Osteoblast (primary cell): ENCODE results near the gene TMEM176B. TPM values are rescaled to one million over a fixed set of nuclear protein-coding genes. Genes with fewer than 3 reads are reported as not detected.

Source experiments
- DNase-seq: peaks from one replicate; pipeline ENCODE4 v3.0.0; 2011; ENCODE audit warnings: low spot score, mixed read lengths; ENCODE audit not compliant: insufficient read length; ENCODE audit errors: missing footprints
- H2AFZ ChIP-seq: 2 replicates; pipeline ENCODE4 v1.6.0; 2011; ENCODE audit warnings: mild to moderate bottlenecking, low read length
- H3K27ac ChIP-seq: 2 replicates; pipeline ENCODE4 v1.5.1; 2011; ENCODE audit warnings: mild to moderate bottlenecking, low read depth, low read length, moderate library complexity
- H3K27me3 ChIP-seq: 2 replicates; pipeline ENCODE4 v1.6.0; 2012; ENCODE audit warnings: mild to moderate bottlenecking, control low read depth, inconsistent platforms, low read length, moderate library complexity; ENCODE audit not compliant: insufficient read depth
- H3K36me3 ChIP-seq: 2 replicates; pipeline ENCODE4 v1.5.1; 2011; ENCODE audit warnings: mild to moderate bottlenecking, low read length, control low read depth, moderate library complexity; ENCODE audit not compliant: insufficient read depth
- H3K4me1 ChIP-seq: 2 replicates; pipeline ENCODE4 v1.5.1; 2011; ENCODE audit warnings: mild to moderate bottlenecking, low read length, control low read depth, moderate library complexity; ENCODE audit not compliant: insufficient read depth
- H3K4me2 ChIP-seq: 2 replicates; pipeline ENCODE4 v1.6.0; 2011; ENCODE audit warnings: mild to moderate bottlenecking, low read length; ENCODE audit not compliant: insufficient read depth
- H3K4me3 ChIP-seq: fragments of 200-600 bp; sonication (generic); 3 replicates; pipeline ENCODE4 v1.5.1; 2012; ENCODE audit warnings: mild to moderate bottlenecking, low read length, inconsistent platforms; ENCODE audit not compliant: insufficient read depth
- H3K79me2 ChIP-seq: 2 replicates; pipeline ENCODE4 v1.6.0; 2012; ENCODE audit warnings: mild to moderate bottlenecking, low read length, control low read depth, inconsistent platforms; ENCODE audit not compliant: insufficient read depth
- H3K9me3 ChIP-seq: 2 replicates; pipeline ENCODE4 v1.5.1; 2011; ENCODE audit warnings: low read depth, low read length, control low read depth
- H4K20me1 ChIP-seq: 2 replicates; pipeline ENCODE4 v1.6.0; 2012; ENCODE audit warnings: mild to moderate bottlenecking, low read length, control low read depth; ENCODE audit not compliant: insufficient read depth
- total RNA-seq: library from RNA; depleted of rRNA; stranded (reverse); fragments of >200 nt; gene quantifications from 2 replicates; pipeline ENCODE4 v1.2.3, GENCODE V29; 2012
- TF ChIP-seq, protein P1 (sequence below): IDR thresholded peaks from 2 replicates; pipeline ENCODE4 v1.5.1; 2011; ENCODE audit warnings: mild to moderate bottlenecking, low read depth, low read length, moderate library complexity; ENCODE audit errors: extremely low read depth

The TMEM176B gene
- total RNA-seq, 1 donor: 0.72 TPM

DNA sequence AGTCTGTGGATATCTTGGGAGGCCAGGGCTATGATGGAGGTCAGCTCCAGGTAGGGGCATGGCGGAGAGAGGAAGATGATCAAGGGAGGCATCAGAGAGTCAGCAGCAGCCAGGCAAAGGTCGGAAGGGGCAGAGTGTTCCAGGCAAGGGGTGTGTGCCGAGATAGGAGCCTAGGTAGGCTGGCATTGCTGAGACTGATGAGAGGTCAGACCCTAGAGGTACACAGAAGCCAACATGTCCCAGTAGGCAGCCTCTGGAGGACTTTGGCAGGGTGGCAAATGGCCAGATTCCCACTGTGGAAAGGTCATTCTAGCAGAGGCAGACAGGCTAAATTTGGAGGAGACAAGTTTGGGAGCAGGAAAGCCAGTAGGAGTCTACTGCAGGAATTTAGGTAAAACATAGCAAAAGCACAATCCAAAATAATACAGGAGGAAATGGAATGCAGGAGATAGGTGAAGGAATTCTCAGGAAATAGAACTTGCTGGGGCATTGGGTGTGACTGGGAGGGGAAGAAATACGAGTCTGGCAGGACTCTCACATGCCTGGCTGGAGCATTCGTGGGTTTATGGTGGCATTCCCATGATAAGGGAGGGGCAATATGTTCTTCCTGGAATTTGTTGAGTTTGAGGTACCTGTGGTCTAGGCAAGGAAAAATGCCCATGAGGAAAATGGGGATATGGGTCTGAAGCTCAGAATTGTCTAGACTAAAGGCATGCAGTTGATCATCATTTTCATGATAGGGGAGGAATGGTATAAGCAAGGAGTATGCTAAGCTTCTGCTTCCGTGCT lies 26.1 kb upstream of the TMEM176B start:
- no peaks in the 10 kb centered on the region for H3K79me2 ChIP-seq
- no peaks in the 10 kb centered on the region for H4K20me1 ChIP-seq
- DNase-seq: peak; percentile 42
- H2AFZ ChIP-seq: no peak overlapping the region
- H3K36me3 ChIP-seq: no peaks in the 10 kb centered on the region
- no peaks in the 10 kb centered on the region for H3K27me3 ChIP-seq
- no peak overlapping the region for H3K4me3 ChIP-seq
- H3K4me2 ChIP-seq: no peak overlapping the region
- TF ChIP-seq, protein P1, sequence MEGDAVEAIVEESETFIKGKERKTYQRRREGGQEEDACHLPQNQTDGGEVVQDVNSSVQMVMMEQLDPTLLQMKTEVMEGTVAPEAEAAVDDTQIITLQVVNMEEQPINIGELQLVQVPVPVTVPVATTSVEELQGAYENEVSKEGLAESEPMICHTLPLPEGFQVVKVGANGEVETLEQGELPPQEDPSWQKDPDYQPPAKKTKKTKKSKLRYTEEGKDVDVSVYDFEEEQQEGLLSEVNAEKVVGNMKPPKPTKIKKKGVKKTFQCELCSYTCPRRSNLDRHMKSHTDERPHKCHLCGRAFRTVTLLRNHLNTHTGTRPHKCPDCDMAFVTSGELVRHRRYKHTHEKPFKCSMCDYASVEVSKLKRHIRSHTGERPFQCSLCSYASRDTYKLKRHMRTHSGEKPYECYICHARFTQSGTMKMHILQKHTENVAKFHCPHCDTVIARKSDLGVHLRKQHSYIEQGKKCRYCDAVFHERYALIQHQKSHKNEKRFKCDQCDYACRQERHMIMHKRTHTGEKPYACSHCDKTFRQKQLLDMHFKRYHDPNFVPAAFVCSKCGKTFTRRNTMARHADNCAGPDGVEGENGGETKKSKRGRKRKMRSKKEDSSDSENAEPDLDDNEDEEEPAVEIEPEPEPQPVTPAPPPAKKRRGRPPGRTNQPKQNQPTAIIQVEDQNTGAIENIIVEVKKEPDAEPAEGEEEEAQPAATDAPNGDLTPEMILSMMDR: no peak
- H3K4me1 ChIP-seq: no peaks in the 10 kb centered on the region
- H3K27ac ChIP-seq: no peak overlapping the region
- H3K9me3 ChIP-seq: no peaks in the 10 kb centered on the region

DNA sequence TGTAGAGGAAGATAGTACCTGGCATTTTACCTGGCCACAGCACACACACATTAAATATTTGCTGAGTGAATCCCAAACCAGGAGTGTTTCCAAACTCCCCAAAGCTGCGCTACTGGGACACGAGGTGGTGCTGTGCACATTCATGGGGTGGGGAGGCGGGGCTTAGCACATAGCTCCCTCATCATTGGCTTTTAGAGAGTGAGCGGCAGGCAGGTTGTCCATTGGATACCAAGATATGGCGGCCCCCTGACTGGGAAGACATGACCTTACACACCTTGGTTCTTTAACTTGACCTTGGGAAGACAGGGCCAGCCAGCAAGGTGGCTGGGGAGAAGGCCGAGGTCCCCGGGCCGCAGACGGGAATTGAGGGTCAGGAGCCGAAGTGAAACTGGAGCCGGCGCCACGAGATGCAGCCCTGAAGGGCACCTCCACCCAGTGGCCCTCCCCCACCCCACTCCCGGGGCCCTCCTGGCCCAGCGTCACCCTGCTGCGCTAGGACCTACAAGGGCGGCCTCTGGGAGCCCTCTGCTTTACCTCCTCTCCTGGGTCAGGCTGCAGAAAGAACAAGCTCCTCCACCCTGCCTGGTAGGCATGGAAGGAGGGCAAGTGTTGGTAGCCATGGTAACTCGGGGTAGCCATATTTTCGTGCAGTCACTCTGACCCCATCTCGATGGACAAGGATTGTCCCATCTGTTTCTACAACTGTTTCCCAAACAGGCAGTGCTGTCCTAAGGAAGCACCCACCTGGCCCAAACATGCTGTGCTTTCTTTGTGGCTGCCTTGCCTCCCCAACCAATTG lies 24.4 kb upstream of the TMEM176B start:
- H3K27me3 ChIP-seq: no peaks in the 10 kb centered on the region

DNA sequence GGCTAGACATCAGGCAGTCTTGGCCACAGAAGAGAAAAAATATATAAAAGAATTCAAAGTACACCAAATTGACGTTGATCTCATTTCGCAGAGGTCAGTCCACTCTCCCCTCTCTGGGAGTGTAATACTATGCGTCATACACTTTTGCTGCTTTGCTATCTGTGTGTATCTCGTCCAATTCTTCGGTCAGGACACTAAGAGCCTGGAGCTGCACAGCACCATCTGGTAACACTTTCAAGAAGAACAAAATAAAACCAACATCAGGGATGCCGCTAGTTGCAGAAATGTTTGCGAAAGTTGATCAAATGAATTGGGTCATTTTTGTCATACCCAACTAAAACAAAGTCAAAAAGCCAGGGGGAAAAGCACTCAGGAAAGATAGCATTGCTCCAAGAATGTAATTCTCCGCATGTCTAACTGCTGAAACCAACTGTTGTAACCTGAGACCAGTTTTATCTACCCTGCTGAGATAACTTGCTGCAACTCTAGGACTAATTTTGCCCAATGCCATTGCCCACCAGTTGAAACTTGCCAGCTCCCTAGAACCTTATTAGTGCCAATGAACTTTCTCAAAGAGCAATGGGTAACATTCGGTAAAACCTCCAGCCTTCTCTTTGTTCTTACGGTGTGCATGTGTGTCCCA lies 23.4 kb upstream of the TMEM176B start:
- Histone ChIP-seq H4K20me1 (no peaks in the 10 kb centered on the region), H3K27ac (no peak overlapping the region), H3K4me3 (no peak overlapping the region), H3K79me2 (no peaks in the 10 kb centered on the region), H2AFZ (no peak overlapping the region), H3K27me3 (no peaks in the 10 kb centered on the region), H3K36me3 (no peaks in the 10 kb centered on the region), H3K9me3 (no peaks in the 10 kb centered on the region), H3K4me2 (no peak overlapping the region), H3K4me1 (no peaks in the 10 kb centered on the region)
- TF ChIP-seq, protein P1: no peak
- DNase-seq: peak; percentile 49

More for the DNA sequence above, 24.4 kb upstream of the TMEM176B start:
- Histone ChIP-seq H4K20me1 (no peaks in the 10 kb centered on the region), H2AFZ (no peak overlapping the region), H3K4me3 (no peak overlapping the region), H3K36me3 (no peaks in the 10 kb centered on the region), H3K9me3 (no peaks in the 10 kb centered on the region), H3K79me2 (no peaks in the 10 kb centered on the region), H3K4me2 (no peak overlapping the region), H3K27ac (no peak overlapping the region), H3K4me1 (no peaks in the 10 kb centered on the region)
- peak; percentile 30 for DNase-seq
- TF ChIP-seq, protein P1: no peak
